Muscle of back (tissue), 11 donors: Measurements from ENCODE around the gene MZF1. TPM values are rescaled to one million over a fixed set of nuclear protein-coding genes. Genes with fewer than 3 reads are reported as not detected.
A peak's percentile ranks its signal among the peaks of the same experiment; 100 is the strongest.

Experiments
- DNase-seq, 3 donors: peaks; one replicate each; pipeline versions ENCODE4 v3.0.0 to v3.0.0-alpha.2; 2013
- polyA plus RNA-seq, 10 donors: library from polyadenylated mRNA; unstranded; fragments of 120-200 nt; gene quantifications; one replicate each; pipeline ENCODE4 v1.2.1, GENCODE V29; 2013; ENCODE audit not compliant: insufficient read length in 10 of 10

The MZF1 gene
- polyA plus RNA-seq, 10 donors: 9.6 to 25.7 (median 14.2) TPM

DNA sequence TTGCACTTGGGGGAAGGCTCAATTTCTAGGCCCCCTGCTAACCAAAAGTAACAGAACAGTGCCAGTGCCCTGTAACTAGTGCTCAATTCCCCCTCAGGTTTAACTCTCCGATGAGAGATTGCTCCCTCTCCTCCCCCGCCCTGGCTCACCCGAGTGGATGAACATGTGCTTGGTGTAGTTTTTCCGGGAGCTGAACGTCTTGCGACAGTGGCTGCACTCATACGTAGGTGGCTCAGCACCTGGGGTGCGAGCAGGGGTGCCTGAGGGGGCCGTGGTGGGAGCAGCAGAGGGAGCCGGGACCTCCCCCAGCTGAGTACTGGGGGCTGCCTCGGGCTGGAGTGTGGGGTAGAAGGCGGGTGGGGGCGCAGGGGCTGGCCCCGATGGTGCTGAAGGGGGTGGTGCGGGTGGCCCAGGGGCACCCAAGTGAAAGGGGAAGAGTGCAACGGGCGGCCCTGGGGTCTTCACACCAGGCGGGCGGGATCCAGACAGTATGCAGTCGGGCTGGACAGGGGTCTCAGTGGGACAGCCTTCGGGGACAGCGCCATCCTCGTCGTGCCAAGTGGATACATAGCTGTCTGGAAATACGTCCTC lies 56.8 kb downstream of the MZF1 start:
- DNase-seq: no peak

DNA sequence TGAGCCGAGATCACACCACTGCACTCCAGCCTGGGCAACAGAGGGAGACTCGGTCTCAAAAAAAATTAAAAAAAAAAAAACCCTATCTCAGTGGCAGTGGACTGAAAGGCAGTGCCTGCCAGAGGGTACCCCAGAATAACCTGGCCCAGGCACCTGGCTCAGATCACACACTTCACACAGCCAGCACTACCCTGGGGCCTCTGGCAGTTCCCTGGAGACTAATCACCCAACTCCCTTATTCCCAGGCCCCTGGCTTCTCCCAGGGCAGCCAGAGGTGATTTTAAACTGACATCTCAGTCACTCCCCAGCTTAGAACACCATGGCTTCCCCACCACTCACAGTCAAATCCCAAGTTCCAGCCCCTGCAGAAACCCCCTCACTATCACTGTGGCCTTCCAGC lies 57.9 kb downstream of the MZF1 start:
- no peak for DNase-seq

DNA sequence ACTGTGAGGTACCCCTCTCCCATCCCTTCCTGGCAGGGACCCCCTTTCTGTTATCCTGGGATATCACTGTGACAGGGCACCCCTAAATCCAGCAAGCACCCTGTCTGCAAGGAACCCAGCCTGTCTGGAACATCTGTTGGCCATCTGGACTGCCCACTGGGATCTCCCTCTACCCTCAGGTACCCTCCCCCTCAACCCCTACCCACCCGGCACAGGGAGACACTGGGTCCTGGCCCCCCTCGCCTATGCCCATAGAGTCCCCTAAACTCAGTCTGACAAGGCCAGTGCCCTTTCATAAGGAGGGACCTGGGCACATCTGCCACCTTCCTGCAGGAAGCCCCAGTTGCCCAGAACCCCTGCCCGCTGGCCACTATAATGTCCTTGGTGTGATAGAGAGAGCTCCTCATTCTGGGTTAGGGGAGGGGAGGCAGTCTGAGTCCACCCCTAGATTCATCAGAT lies 58.5 kb downstream of the MZF1 start:
- no peak for DNase-seq

DNA sequence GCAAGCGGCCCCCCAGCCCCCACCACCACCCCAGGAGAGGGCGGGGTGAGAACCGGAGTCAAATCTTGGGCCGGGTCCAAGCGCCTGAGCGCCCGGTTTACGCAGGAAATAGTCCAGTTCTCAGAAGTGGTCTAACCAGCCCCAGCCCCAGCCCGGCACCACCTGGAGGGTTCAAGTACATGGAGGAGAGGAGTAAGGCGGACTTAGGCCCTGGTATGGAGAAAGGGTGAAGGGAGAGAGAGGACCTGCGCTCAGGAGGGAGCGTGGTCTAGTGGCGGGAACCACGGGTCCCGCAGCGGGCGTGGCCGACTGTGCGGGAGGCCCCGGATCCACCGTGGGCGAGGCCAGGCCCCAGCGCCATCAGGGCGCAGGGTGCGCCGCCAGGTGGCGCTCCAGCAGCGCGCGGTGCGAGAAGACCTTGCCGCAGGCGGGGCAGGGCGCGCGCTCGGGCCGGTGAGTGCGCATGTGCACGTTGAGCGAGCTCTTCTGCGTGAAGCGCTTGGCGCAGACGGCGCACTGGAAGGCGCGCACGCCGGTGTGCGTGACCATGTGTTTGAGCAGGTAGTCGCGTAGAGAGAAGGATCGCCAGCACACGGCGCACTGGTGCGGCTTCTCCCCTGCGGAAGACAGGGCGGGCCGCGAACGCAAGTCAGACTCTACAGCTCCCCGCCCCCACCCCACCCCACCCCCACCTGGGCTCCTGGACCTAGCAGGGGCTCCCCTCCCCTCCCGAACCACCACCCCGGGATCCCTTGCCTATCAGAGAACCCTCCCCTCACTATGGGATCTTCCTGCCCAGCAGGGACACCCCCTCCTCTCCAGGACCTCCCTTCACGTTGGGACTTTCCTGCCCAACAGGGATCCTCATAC lies 59.2 kb downstream of the MZF1 start:
- peak; percentile 80 to 95 (median 94) for DNase-seq

DNA sequence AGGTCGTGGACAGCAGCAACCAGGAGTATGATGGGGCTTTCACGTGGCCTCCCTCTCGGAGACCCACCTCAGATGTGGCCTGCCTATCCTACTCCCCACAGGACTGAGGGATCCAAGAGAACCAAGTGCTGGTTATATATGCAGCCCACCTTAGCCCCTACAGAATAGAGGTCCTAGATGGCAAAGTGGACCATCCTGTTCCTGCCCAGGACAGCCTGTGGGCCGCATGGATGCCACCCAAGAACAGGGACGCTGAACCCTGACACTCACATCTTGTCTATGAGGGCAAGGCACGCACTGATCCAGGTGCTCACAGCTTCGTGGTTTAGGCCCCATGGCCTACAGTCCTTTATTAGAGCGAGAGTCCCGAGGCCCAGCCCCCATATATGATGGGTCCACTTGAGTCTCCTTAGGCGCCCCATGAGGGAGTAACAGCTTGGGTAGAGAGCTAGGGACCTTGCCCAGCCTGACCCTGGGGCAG lies 59.9 kb downstream of the MZF1 start:
- no peak for DNase-seq

Other genes with a start within 250 kb of the MZF1 start
- 1 to 10 TPM; 2.7 to 3.4 (median 2.9) TPM for gene ZSCAN22, start 246.3 kb downstream of the MZF1 start, polyA plus RNA-seq
- 1 to 10 TPM; 1.1 to 7.3 (median 3.2) TPM for gene A1BG, start 219.8 kb downstream of the MZF1 start, polyA plus RNA-seq
- 1 to 10 TPM; 1.8 to 3.5 (median 2.1) TPM for gene ZNF497, start 210.6 kb downstream of the MZF1 start, polyA plus RNA-seq
- 1 to 10 TPM in 7 of 10 donors, under 1 TPM in 3; 0.36 to 2.7 (median 1.3) TPM for gene ZNF837, start 192.3 kb downstream of the MZF1 start, polyA plus RNA-seq
- gene RPS5, start 186.1 kb downstream of the MZF1 start, polyA plus RNA-seq: 1,000 to 10,000 TPM; 1,378 to 1,791 (median 1,640) TPM
- under 1 TPM in 1 of 10 donors, not detected in 9; 0.17 TPM for gene RNF225, start 177.7 kb downstream of the MZF1 start, polyA plus RNA-seq
- gene ZNF584, start 164.7 kb downstream of the MZF1 start, polyA plus RNA-seq: 1 to 10 TPM; 4.5 to 7.6 (median 5.7) TPM
- 1 to 10 TPM; 3.8 to 5.6 (median 5.0) TPM for gene ZNF132, start 133.2 kb downstream of the MZF1 start, polyA plus RNA-seq
- gene ZNF324B, start 121.7 kb downstream of the MZF1 start, polyA plus RNA-seq: 1 to 10 TPM; 2.3 to 4.2 (median 3.4) TPM
- gene ZNF324, start 106.3 kb downstream of the MZF1 start, polyA plus RNA-seq: 1 to 10 TPM; 3.3 to 6.4 (median 5.0) TPM
- gene ZNF446, start 97.0 kb downstream of the MZF1 start, polyA plus RNA-seq: 1 to 10 TPM; 5.2 to 9.3 (median 6.4) TPM
- gene SLC27A5, start 61.3 kb downstream of the MZF1 start, polyA plus RNA-seq: 1 to 10 TPM; 2.4 to 5.5 (median 3.9) TPM
- gene ZBTB45, start 53.5 kb downstream of the MZF1 start, polyA plus RNA-seq: 10 to 100 TPM in 3 of 10 donors, 1 to 10 TPM in 7; 6.3 to 11.2 (median 7.9) TPM
- 100 to 1,000 TPM; 277 to 491 (median 336) TPM for gene TRIM28, start 29.3 kb downstream of the MZF1 start, polyA plus RNA-seq
- 10 to 100 TPM; 63.5 to 82.8 (median 72.7) TPM for gene CHMP2A, start 18.2 kb downstream of the MZF1 start, polyA plus RNA-seq
- 10 to 100 TPM; 58.0 to 70.4 (median 65.5) TPM for gene UBE2M, start 14.7 kb downstream of the MZF1 start, polyA plus RNA-seq